Subcutaneous abdominal adipose tissue (tissue), 5 donors: ENCODE measurements around the gene MED27.

Experiments
- H3K27ac ChIP-seq: one replicate; pipeline ENCODE4 v1.7.0; 2013; ENCODE audit warnings: low read depth, mild to moderate bottlenecking, inconsistent platforms, low read length, moderate library complexity
- H3K27me3 ChIP-seq, 5 donors: one replicate each; pipeline ENCODE4 v1.7.0; 2013; ENCODE audit warnings: low read length in 5 of 5, inconsistent platforms in 1 of 5; ENCODE audit not compliant: control insufficient read depth in 5 of 5, insufficient read depth in 4 of 5
- H3K36me3 ChIP-seq, 5 donors: one replicate each; pipeline ENCODE4 v1.7.0; 2013; ENCODE audit warnings: low read length in 5 of 5; ENCODE audit not compliant: control insufficient read depth in 5 of 5, insufficient read depth in 5 of 5
- H3K4me1 ChIP-seq, 5 donors: one replicate each; pipeline ENCODE4 v1.7.0; 2013; ENCODE audit warnings: low read length in 5 of 5, mild to moderate bottlenecking in 3 of 5, moderate library complexity in 1 of 5; ENCODE audit not compliant: control insufficient read depth in 5 of 5, insufficient read depth in 5 of 5
- H3K4me3 ChIP-seq, 5 donors: one replicate each; pipeline ENCODE4 v1.7.0; 2013; ENCODE audit warnings: low read length in 5 of 5, low read depth in 1 of 5
- H3K9ac ChIP-seq, 5 donors: one replicate each; pipeline ENCODE4 v1.7.0; 2013; ENCODE audit warnings: low read length in 5 of 5, mild to moderate bottlenecking in 4 of 5, moderate library complexity in 3 of 5
- H3K9me3 ChIP-seq, 5 donors: one replicate each; pipeline ENCODE4 v1.7.0; 2013; ENCODE audit warnings: low read length in 5 of 5; ENCODE audit not compliant: control insufficient read depth in 5 of 5
- donor health status: healthy.
- donor health status: healthy.
- donor health status: healthy.
- donor health status: healthy.
- donor health status: healthy.

Gene MED27

GRCh38 chr9:132078699-132079356, 839 bp downstream of the MED27 start:
- Histone ChIP-seq H3K27me3 (no peaks in the 10 kb centered on the region), H3K4me3 (peak overlapping the region; percentile 86 to 99 (median 97)), H3K27ac (peak overlapping the region; percentile 46), H3K9me3 (no peaks in the 10 kb centered on the region), H3K4me1 (peaks cover 3 to 21% (median 20%) of the 10 kb centered on the region in 5 donors), H3K9ac (peak overlapping the region; percentile 96 to 100 (median 99)), H3K36me3 (peaks cover 10 to 19% (median 16%) of the 10 kb centered on the region in 5 donors)

- peak overlapping the region; percentile 86 to 99 (median 97) for H3K4me3 ChIP-seq
- H3K36me3 ChIP-seq, result peaks cover 10 to 22% (median 17%) of the 10 kb centered on the region in 5 donors
- no peaks in the 10 kb centered on the region for H3K9me3 ChIP-seq
- no peaks in the 10 kb centered on the region for H3K27me3 ChIP-seq
- peak overlapping the region in 3 of 5 donors; percentile 96 to 100 (median 99) for H3K9ac ChIP-seq
- peaks cover 3 to 21% (median 20%) of the 10 kb centered on the region in 5 donors for H3K4me1 ChIP-seq
- H3K27ac ChIP-seq, result no peak overlapping the region
Observed at GRCh38 chr9:132077881-132078698, 1.6 kb downstream of the MED27 start.

GRCh38 chr9:132075853-132076252, 3.8 kb downstream of the MED27 start:
- no peak overlapping the region for H3K27ac ChIP-seq
- peaks cover 10 to 38% (median 30%) of the 10 kb centered on the region in 5 donors for H3K36me3 ChIP-seq
- peaks cover 3 to 21% (median 20%) of the 10 kb centered on the region in 5 donors for H3K4me1 ChIP-seq
- no peaks in the 10 kb centered on the region for H3K27me3 ChIP-seq
- no peak overlapping the region for H3K9ac ChIP-seq
- no peak overlapping the region for H3K4me3 ChIP-seq
- no peaks in the 10 kb centered on the region for H3K9me3 ChIP-seq

- Histone ChIP-seq H3K36me3 (peaks cover 10 to 41% (median 30%) of the 10 kb centered on the region in 5 donors), H3K4me3 (no peak overlapping the region), H3K4me1 (peaks cover 3 to 17% (median 16%) of the 10 kb centered on the region in 5 donors), H3K9ac (no peak overlapping the region), H3K9me3 (no peaks in the 10 kb centered on the region), H3K27ac (no peak overlapping the region), H3K27me3 (no peaks in the 10 kb centered on the region)
Observed at GRCh38 chr9:132074736-132075135, 4.9 kb downstream of the MED27 start.

GRCh38 chr9:132071847-132072507, 7.7 kb downstream of the MED27 start:
- H3K36me3 ChIP-seq, result peaks cover 7 to 59% (median 43%) of the 10 kb centered on the region in 5 donors
- H3K9ac ChIP-seq, result no peak overlapping the region
- H3K4me1 ChIP-seq, result no peaks in the 10 kb centered on the region
- H3K27me3 ChIP-seq, result no peaks in the 10 kb centered on the region
- H3K9me3 ChIP-seq, result no peaks in the 10 kb centered on the region
- no peak overlapping the region for H3K27ac ChIP-seq
- no peak overlapping the region for H3K4me3 ChIP-seq

- Histone ChIP-seq H3K4me3 (no peak overlapping the region), H3K4me1 (no peaks in the 10 kb centered on the region), H3K36me3 (peaks cover 6 to 60% (median 35%) of the 10 kb centered on the region in 5 donors), H3K9me3 (no peaks in the 10 kb centered on the region), H3K9ac (no peak overlapping the region), H3K27me3 (no peaks in the 10 kb centered on the region), H3K27ac (no peak overlapping the region)
Observed at GRCh38 chr9:132069046-132069898, 10.4 kb downstream of the MED27 start.

- Histone ChIP-seq H3K27me3 (no peaks in the 10 kb centered on the region), H3K9ac (no peak overlapping the region), H3K36me3 (peaks cover 6 to 63% (median 37%) of the 10 kb centered on the region in 5 donors), H3K9me3 (no peaks in the 10 kb centered on the region), H3K4me3 (no peak overlapping the region), H3K27ac (no peak overlapping the region), H3K4me1 (no peaks in the 10 kb centered on the region)
Observed at GRCh38 chr9:132068605-132069004, 11.1 kb downstream of the MED27 start.

GRCh38 chr9:132066511-132066910, 13.2 kb downstream of the MED27 start:
- no peak overlapping the region for H3K27ac ChIP-seq

GRCh38 chr9:132066057-132066456, 13.6 kb downstream of the MED27 start:
- no peaks in the 10 kb centered on the region for H3K27me3 ChIP-seq
- H3K9me3 ChIP-seq, result no peaks in the 10 kb centered on the region
- H3K4me1 ChIP-seq, result no peaks in the 10 kb centered on the region
- H3K36me3 ChIP-seq, result peaks cover 6 to 42% (median 24%) of the 10 kb centered on the region in 5 donors
- no peak overlapping the region for H3K4me3 ChIP-seq
- no peak overlapping the region for H3K27ac ChIP-seq
- no peak overlapping the region for H3K9ac ChIP-seq

More at GRCh38 chr9:132066511-132066910, 13.2 kb downstream of the MED27 start:
- Histone ChIP-seq H3K9ac (no peak overlapping the region), H3K4me1 (no peaks in the 10 kb centered on the region), H3K27me3 (no peaks in the 10 kb centered on the region), H3K36me3 (peaks cover 6 to 44% (median 26%) of the 10 kb centered on the region in 5 donors), H3K9me3 (no peaks in the 10 kb centered on the region), H3K4me3 (no peak overlapping the region)
